ENCODE results near the gene ABCB11.

Gene ABCB11

GRCh38 chr2:168978461-168978861 is 52.7 kb downstream of the ABCB11 start:
- no peak for DNase-seq (ENCODE audit: low read depth in 2 of 3, low spot score in 1 of 3)

- DNase-seq (ENCODE audit: low read depth in 2 of 3, low spot score in 1 of 3), result no peak
These were observed 53.5 kb downstream of the ABCB11 start for GRCh38 chr2:168977608-168978007.

GRCh38 chr2:168976034-168976654 is 55.0 kb downstream of the ABCB11 start:
- DNase-seq (ENCODE audit: low read depth in 2 of 3, low spot score in 1 of 3), result no peak

- no peak for DNase-seq (ENCODE audit: low read depth in 2 of 3, low spot score in 1 of 3)
These were observed 56.7 kb downstream of the ABCB11 start for GRCh38 chr2:168974428-168974827.

- DNase-seq (ENCODE audit: low read depth in 2 of 3, low spot score in 1 of 3), result no peak
These were observed 59.9 kb downstream of the ABCB11 start for GRCh38 chr2:168971261-168971660.

DNA sequence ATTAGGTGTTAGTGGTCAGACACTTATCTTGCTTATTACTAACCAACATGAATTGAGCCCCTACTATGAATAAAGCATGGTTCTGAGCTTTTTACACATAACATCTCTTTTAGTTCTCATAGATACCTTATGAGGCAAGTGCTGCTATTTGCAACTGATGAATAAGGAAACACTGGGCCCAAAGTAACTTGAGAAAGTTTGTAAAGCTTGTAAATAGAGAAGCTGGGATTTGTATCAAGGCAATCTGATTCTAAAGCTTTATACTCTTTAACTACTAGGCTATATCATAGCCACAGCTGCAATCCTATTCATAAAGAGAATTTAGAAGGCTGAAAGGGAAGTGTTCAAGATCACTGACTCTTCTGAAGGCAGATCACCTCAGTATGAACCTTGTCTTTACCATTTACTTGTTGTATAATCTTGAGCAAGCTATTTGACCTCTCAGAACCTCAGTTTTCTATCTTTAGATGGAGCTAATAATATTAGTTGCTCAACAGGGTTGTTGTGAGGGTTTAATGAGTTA is 60.4 kb downstream of the ABCB11 start:
- DNase-seq (ENCODE audit: low read depth in 2 of 3, low spot score in 1 of 3), result no peak

DNA sequence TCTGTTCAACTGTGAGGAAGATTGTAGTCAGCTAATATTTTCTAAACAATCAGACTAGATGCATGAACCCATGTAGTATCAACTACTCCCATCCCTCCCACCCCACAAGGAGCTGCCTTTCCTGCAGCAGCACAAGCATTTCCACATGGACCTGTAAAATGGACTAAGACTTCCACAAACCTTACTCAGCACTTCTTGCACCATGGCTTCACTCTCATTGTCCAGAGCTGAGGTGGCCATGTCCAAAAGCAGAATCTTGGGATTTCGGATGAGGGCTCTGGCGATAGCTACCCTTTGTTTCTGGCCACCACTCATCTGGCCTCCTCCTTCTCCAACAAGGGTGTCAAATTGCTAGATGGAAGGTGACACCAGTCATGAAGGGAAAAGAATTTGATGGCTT is 61.3 kb downstream of the ABCB11 start:
- no peak for DNase-seq (ENCODE audit: low read depth in 2 of 3, low spot score in 1 of 3)

GRCh38 chr2:168968342-168968741 is 62.8 kb downstream of the ABCB11 start:
- no peak for DNase-seq (ENCODE audit: low read depth in 2 of 3, low spot score in 1 of 3)

- DNase-seq (ENCODE audit: low read depth in 2 of 3, low spot score in 1 of 3), result no peak
These were observed 66.8 kb downstream of the ABCB11 start for GRCh38 chr2:168964251-168964807.

- no peak for DNase-seq (ENCODE audit: low read depth in 2 of 3, low spot score in 1 of 3)
These were observed 68.5 kb downstream of the ABCB11 start for GRCh38 chr2:168962636-168963035.

DNA sequence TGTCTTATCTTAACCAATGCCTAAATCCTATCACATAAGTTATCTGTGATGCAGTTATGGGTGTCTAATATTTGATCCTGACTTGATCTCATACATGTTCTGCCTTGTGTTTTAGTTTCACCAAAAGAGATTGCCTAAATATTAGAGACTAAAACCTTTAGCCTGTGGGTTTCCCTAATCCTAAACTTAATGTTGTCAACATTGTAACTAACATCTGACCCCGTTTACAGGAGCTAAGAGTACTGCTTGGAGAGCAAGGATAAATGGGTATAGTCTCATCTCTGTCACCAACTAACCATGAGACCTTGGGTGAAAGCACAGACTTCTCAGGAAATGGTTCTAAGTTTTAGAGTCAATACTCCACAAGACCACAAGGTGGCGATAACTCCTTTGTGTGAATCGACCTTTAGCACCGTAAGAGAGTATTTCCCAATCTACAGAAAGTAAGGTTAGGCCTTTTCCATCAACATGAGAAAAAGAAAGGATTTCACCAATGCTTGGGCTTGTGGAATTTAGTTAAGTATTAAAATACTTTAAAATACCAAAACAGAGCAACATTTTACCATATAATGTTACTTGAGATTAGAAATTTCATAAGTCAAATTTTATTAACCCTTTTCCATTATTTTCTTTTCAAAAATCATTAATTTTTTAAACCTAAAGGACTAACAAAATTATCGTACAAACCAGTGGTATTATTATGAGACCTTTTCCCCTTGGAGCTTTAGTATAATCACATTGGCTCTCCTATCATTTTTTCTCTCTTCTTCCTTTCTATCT is 69.5 kb downstream of the ABCB11 start:
- peak in 1 of 3 donors; percentile 70 for DNase-seq (ENCODE audit: low read depth in 2 of 3, low spot score in 1 of 3)

- DNase-seq (ENCODE audit: low read depth in 2 of 3, low spot score in 1 of 3), result no peak
These were observed 74.7 kb downstream of the ABCB11 start for GRCh38 chr2:168956392-168956791.

DNA sequence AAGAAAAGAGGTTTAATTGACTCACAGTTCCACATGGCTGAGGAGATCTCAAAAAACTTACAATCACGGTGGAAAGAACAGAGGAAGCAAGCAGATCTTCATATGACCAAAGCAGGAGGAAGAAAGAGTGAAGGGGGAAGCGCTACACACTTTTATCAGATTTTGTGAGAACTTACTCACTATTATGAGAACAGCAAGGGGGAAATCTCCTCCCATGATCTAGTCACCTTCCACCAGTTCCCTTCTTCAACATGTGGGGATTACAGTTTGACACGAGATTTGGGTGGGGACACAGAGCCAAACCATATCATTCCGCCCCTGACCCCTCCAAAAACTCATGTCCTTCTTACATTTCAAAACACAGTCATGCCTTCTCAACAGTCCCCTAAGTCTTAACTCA is 75.8 kb downstream of the ABCB11 start:
- no peak for DNase-seq (ENCODE audit: low read depth in 2 of 3, low spot score in 1 of 3)

DNA sequence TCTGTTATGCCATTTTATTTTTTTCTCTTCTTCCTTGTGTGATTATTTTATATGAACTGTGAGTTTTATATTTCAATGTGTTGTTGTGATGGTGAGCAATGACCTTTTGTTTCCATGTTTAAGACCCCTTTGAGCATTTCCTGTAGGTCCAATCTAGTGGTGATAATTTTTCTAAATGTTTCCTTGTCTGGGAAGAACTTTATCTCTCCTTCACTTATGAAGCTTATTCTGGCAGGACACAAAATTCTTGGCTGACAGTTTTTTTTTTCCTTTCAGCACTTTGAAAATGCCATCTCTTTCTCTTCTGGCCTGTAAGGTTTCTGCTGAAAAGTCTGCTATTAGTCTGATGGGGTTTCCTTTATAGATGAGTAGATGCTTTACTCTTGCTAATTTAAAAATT is 76.9 kb downstream of the ABCB11 start:
- no peak for DNase-seq (ENCODE audit: low read depth in 2 of 3, low spot score in 1 of 3)

GRCh38 chr2:168952424-168952823 is 78.7 kb downstream of the ABCB11 start:
- DNase-seq (ENCODE audit: low read depth in 2 of 3, low spot score in 1 of 3), result no peak

DNA sequence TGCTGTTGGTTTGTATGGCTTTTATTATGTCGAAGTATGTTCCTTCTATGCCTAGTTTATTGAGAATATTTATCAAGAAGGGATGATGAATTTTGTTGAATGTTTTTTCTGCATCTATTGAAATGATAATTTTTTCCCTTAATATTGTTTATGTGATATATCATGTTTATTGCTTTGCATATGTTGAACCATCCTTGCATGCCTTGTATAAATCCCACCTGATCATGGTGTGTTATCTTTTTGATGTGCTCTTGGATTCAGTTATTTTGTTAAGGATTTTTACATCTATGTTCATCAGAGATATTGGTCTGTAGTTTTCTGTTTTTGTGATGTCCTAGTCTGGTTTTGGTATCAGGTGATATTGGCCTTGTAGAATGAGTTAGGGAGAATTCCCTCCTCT is 79.3 kb downstream of the ABCB11 start:
- DNase-seq (ENCODE audit: low read depth in 2 of 3, low spot score in 1 of 3), result no peak

DNA sequence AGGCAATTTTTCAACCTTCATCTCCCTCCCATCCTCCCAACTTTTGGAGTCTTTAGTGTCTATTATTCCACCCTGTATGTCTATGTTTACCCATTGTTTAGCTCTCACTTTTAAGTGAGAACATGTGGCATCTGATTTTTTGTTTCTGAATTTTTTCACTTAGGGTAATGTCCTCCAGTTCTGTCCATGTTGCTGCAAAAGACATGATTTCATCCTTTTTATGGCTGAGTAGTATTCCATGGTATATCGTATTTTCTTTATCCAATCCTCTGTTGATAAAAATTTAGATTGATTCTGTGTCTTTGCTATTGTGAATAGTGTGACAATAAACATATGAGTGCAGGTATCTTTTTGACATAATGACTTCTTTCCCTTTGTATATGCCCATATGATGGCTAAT is 81.8 kb downstream of the ABCB11 start:
- no peak for DNase-seq (ENCODE audit: low read depth in 2 of 3, low spot score in 1 of 3)

- DNase-seq (ENCODE audit: low read depth in 2 of 3, low spot score in 1 of 3), result no peak
These were observed 82.4 kb downstream of the ABCB11 start for GRCh38 chr2:168948621-168949212.

DNA sequence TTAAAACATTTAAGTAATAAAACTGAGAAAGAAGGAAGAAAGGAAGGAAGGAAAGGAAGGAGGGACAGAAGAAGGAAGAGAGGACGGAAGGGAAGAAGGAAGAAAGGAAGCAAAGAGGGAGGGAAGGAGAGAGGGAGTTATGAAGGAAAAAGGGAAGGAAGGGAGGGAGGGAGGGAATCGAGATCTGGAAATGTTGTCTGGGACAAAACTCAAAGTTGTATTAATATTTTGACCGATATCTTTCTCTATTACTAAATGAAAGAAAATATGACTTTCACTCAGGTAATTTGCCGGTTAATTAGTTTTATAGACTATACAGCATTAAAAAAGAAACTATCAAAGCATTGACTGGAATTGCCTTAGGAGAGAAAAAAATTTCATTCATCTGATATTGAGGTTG is 85.6 kb downstream of the ABCB11 start:
- DNase-seq (ENCODE audit: low read depth in 2 of 3, low spot score in 1 of 3), result no peak

- no peak for DNase-seq (ENCODE audit: low read depth in 2 of 3, low spot score in 1 of 3)
These were observed 87.1 kb downstream of the ABCB11 start for GRCh38 chr2:168944065-168944464.

- DNase-seq (ENCODE audit: low read depth in 2 of 3, low spot score in 1 of 3), result no peak
These were observed 89.8 kb downstream of the ABCB11 start for GRCh38 chr2:168941297-168941696.

DNA sequence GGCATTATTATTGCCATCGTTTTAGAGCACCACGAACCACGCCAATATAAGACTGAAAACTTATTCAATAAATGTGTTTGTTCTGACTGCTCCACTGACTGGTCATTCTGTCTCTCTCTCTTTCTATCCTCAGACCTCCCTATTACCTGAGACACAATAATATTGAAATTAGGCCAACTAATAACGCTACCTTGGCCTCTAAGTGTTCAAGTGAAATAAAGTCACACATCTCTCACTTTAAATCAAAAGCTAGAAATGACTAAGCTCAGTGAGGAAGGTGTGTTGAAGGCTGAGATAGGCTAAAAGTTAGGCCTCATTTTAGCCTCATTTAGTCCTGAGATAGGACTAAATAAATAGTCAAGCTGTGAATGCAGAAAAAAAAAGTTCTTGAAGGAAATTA is 91.2 kb downstream of the ABCB11 start:
- DNase-seq (ENCODE audit: low read depth in 2 of 3, low spot score in 1 of 3), result no peak
